ENCODE results near the gene RDH12.

The RDH12 gene

DNA sequence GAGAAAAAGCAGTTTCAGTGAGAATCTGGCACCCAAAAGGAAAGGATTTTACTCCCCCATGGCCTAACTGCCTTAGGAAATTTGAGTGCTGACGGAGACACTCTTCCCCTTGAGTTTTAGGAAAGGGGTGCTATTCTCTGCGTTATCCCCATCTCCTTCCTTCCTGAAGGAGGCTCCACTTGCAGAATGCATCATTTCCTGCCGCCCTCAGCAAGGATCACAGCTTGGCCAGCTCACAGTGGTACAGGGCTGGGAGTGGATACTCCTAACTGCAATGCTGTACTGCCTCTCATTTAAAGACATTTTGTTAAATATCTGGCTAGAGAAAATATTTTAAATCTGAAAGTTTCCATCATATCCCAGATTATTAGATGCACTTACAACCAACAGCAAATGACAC lies 33.0 kb downstream of the RDH12 start:
- no peak for TF ChIP-seq ZFP3 (CRISPR knock-in tag; IDR thresholded peaks at IDR 0.05)
- TF ChIP-seq TOX (CRISPR knock-in tag; IDR thresholded peaks at IDR 0.05; ENCODE audit: borderline replicate concordance): no peak
- no peak for TF ChIP-seq ZNF565 (CRISPR knock-in tag; conservative IDR thresholded peaks at IDR 0.05; ENCODE audit: low read depth)
- no peak for TF ChIP-seq OSR1 (CRISPR knock-in tag; IDR thresholded peaks at IDR 0.05)
- peak; percentile 59; the same call in 1 of the 3 replicates for ATAC-seq

DNA sequence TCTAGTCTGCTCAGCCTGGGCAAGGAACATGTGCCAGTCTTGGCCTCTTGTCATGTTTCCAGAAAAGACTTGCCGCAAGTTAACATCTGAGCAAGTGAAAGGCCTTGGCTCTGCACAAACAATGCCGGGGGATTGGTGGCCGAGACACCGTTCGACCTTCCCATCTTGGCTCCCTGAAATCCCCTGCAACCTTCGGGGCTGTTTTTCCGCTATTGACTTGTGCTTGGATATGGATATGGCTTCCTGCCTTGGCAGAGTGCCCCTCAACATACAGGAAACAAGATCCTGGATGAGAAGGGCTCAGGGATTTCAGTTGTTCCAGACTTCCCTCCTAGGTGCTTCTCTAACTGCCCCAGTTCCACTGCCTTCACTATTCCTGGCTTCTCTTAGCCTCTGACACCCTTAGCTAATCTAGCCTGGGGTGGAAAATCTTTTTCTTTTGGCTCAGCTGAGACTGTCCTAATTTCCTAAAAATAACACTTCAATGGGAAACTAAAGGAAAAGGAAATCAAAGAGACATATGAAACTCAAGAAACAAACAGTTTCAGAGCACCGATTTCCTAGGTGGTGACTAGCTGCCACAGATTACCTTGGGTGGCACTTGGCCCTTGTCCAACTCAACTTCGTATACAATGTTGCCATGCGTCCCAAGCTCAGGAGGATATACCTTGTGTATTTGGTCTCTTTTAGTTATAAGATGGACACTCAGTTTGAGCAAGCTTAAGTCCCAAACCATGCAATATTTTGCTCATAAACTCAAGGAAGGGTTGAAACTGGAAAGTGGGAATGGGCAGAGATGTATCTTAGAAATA lies 33.9 kb downstream of the RDH12 start:
- no peak for ATAC-seq
- TF ChIP-seq ZNF70 (CRISPR knock-in tag; IDR thresholded peaks at IDR 0.05) (no peak), ZC3H10 (CRISPR knock-in tag; IDR thresholded peaks at IDR 0.05) (no peak), ZNF565 (CRISPR knock-in tag; conservative IDR thresholded peaks at IDR 0.05; ENCODE audit: low read depth) (no peak), OSR1 (CRISPR knock-in tag; IDR thresholded peaks at IDR 0.05) (no peak), BACH2 (CRISPR knock-in tag; IDR thresholded peaks at IDR 0.05; ENCODE audit: borderline replicate concordance) (no peak), PATZ1 (CRISPR knock-in tag; IDR thresholded peaks at IDR 0.05; ENCODE audit: borderline replicate concordance) (no peak), PPARA (CRISPR knock-in tag; IDR thresholded peaks at IDR 0.05; ENCODE audit: borderline replicate concordance) (no peak), ISL1 (CRISPR knock-in tag; IDR thresholded peaks at IDR 0.05) (no peak), ESRRG (CRISPR knock-in tag; IDR thresholded peaks at IDR 0.05) (no peak), TOX (CRISPR knock-in tag; IDR thresholded peaks at IDR 0.05; ENCODE audit: borderline replicate concordance) (no peak), ZFP30 (CRISPR knock-in tag; IDR thresholded peaks at IDR 0.05) (no peak), CSRNP3 (CRISPR knock-in tag; IDR thresholded peaks at IDR 0.05) (no peak), ARNTL (CRISPR knock-in tag; IDR thresholded peaks at IDR 0.05; ENCODE audit: borderline replicate concordance, low read depth) (no peak), GLIS3 (CRISPR knock-in tag; IDR thresholded peaks at IDR 0.05) (no peak), CREB5 (CRISPR knock-in tag; IDR thresholded peaks at IDR 0.05; ENCODE audit: low read depth) (no peak), ZFP3 (CRISPR knock-in tag; IDR thresholded peaks at IDR 0.05) (no peak)
- TF ChIP-seq, protein P1, sequence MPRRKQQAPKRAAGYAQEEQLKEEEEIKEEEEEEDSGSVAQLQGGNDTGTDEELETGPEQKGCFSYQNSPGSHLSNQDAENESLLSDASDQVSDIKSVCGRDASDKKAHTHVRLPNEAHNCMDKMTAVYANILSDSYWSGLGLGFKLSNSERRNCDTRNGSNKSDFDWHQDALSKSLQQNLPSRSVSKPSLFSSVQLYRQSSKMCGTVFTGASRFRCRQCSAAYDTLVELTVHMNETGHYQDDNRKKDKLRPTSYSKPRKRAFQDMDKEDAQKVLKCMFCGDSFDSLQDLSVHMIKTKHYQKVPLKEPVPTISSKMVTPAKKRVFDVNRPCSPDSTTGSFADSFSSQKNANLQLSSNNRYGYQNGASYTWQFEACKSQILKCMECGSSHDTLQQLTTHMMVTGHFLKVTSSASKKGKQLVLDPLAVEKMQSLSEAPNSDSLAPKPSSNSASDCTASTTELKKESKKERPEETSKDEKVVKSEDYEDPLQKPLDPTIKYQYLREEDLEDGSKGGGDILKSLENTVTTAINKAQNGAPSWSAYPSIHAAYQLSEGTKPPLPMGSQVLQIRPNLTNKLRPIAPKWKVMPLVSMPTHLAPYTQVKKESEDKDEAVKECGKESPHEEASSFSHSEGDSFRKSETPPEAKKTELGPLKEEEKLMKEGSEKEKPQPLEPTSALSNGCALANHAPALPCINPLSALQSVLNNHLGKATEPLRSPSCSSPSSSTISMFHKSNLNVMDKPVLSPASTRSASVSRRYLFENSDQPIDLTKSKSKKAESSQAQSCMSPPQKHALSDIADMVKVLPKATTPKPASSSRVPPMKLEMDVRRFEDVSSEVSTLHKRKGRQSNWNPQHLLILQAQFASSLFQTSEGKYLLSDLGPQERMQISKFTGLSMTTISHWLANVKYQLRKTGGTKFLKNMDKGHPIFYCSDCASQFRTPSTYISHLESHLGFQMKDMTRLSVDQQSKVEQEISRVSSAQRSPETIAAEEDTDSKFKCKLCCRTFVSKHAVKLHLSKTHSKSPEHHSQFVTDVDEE (CRISPR knock-in tag; IDR thresholded peaks at IDR 0.05): no peak
- TF ChIP-seq, protein P2, sequence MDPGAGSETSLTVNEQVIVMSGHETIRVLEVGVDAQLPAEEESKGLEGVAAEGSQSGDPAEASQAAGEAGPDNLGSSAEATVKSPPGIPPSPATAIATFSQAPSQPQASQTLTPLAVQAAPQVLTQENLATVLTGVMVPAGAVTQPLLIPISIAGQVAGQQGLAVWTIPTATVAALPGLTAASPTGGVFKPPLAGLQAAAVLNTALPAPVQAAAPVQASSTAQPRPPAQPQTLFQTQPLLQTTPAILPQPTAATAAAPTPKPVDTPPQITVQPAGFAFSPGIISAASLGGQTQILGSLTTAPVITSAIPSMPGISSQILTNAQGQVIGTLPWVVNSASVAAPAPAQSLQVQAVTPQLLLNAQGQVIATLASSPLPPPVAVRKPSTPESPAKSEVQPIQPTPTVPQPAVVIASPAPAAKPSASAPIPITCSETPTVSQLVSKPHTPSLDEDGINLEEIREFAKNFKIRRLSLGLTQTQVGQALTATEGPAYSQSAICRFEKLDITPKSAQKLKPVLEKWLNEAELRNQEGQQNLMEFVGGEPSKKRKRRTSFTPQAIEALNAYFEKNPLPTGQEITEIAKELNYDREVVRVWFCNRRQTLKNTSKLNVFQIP (CRISPR knock-in tag; IDR thresholded peaks at IDR 0.05; ENCODE audit: borderline replicate concordance, low read depth): no peak

DNA sequence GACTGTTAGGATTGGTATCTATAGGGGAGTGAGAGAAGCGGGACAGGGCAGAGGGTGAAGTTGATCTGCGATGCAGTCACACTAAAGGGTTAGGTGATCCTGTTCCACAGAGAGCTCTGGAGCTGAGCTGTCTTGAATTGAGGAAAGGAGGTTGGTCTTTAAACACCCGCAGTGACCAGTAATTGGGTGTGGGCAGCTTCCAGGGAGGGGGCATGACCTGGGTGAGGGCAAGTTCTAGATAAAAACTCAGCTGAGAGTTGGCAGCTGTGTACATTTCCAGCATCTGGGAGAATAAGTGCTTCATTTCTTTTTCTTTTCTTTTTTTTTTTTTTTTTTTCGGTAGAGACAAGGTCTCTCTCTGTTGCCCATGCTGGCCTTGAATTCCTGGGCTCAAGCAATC lies 35.1 kb downstream of the RDH12 start:
- ATAC-seq: no peak
- no peak for TF ChIP-seq RARB (CRISPR knock-in tag; IDR thresholded peaks at IDR 0.05)
- no peak for TF ChIP-seq ISL1 (CRISPR knock-in tag; IDR thresholded peaks at IDR 0.05)
- no peak for TF ChIP-seq ZFP3 (CRISPR knock-in tag; IDR thresholded peaks at IDR 0.05)
- no peak for TF ChIP-seq ZNF70 (CRISPR knock-in tag; IDR thresholded peaks at IDR 0.05)
- TF ChIP-seq CREB5 (CRISPR knock-in tag; IDR thresholded peaks at IDR 0.05; ENCODE audit: low read depth): no peak
- no peak for TF ChIP-seq TCF4 (CRISPR knock-in tag; IDR thresholded peaks at IDR 0.05; ENCODE audit: borderline replicate concordance)
- no peak for TF ChIP-seq ARNTL (CRISPR knock-in tag; IDR thresholded peaks at IDR 0.05; ENCODE audit: borderline replicate concordance, low read depth)
- no peak for TF ChIP-seq SNAI2 (CRISPR knock-in tag; IDR thresholded peaks at IDR 0.05)
- TF ChIP-seq, protein P2 (CRISPR knock-in tag; IDR thresholded peaks at IDR 0.05; ENCODE audit: borderline replicate concordance, low read depth): no peak
- no peak for TF ChIP-seq PPARA (CRISPR knock-in tag; IDR thresholded peaks at IDR 0.05; ENCODE audit: borderline replicate concordance)
- no peak for TF ChIP-seq TOX (CRISPR knock-in tag; IDR thresholded peaks at IDR 0.05; ENCODE audit: borderline replicate concordance)
- no peak for TF ChIP-seq GLIS3 (CRISPR knock-in tag; IDR thresholded peaks at IDR 0.05)
- TF ChIP-seq ZNF8 (CRISPR knock-in tag; IDR thresholded peaks at IDR 0.05): no peak
- no peak for TF ChIP-seq OSR1 (CRISPR knock-in tag; IDR thresholded peaks at IDR 0.05)
